Stimulated activated naive CD8-positive, alpha-beta T cell treated with anti-CD3 and anti-CD28 coated beads, Interleukin-15, amount 100 ng/mL, for 72 hours (primary cell): ENCODE data around the gene IFI27.
A peak's percentile ranks its signal among the peaks of the same experiment; 100 is the strongest.

Experiments
- ATAC-seq: fragments of 150-1000 bp; cut with Tn5 transposase; 2 replicates; pipeline ENCODE4 v1.10.0; 2021; ENCODE audit warnings: mild to moderate bottlenecking, moderate library complexity
- DNase-seq, 2 donors: peaks; one replicate each; pipeline ENCODE4 v3.0.0; 2021 to 2022
- H3K27ac Mint-ChIP-seq, 2 donors: one replicate each; pipeline ENCODE4 v1.8.0; 2022; ENCODE audit warnings: mild to moderate bottlenecking in 2 of 2, mixed read lengths in 2 of 2, moderate library complexity in 2 of 2
- H3K27me3 Mint-ChIP-seq: one replicate; pipeline ENCODE4 v1.8.0; 2022; ENCODE audit warnings: mixed read lengths
- H3K4me1 Mint-ChIP-seq: one replicate; pipeline ENCODE4 v1.8.0; 2022; ENCODE audit warnings: mild to moderate bottlenecking, mixed read lengths
- H3K4me3 Mint-ChIP-seq, 2 donors: one replicate each; pipeline ENCODE4 v1.8.0; 2022; ENCODE audit warnings: mild to moderate bottlenecking in 2 of 2, mixed read lengths in 2 of 2, moderate library complexity in 1 of 2
- H3K9me3 Mint-ChIP-seq, 2 donors: one replicate each; pipeline ENCODE4 v1.8.0; 2022; ENCODE audit warnings: mixed read lengths in 2 of 2

IFI27 gene

DNA sequence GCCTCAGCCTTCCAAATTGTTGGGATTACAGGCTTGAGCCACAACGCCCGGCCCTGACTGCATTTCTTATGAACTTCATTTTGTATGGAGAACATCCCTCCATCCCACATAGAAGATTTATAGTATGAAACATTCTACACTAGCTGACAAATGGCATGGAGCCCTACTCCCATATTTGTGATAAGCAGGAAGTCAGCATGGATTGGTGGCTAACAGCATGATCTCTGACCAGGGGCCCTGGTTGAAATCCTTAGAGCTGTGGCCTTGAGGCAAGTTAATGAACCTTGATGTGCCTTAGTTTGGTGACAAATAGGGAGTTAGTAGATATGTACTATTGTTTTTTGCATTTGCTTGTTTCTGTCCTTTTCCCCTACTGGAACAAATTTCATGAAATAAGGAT, 17.1 kb upstream of the IFI27 start:
- no peak for DNase-seq
- no peak overlapping the region for H3K4me3 Mint-ChIP-seq
- no peaks in the 10 kb centered on the region for H3K27me3 Mint-ChIP-seq
- H3K9me3 Mint-ChIP-seq = no peaks in the 10 kb centered on the region
- H3K4me1 Mint-ChIP-seq = no peaks in the 10 kb centered on the region
- no peak overlapping the region for H3K27ac Mint-ChIP-seq
- ATAC-seq = no peak

- H3K4me3 Mint-ChIP-seq = no peak overlapping the region
- H3K9me3 Mint-ChIP-seq = no peaks in the 10 kb centered on the region
- H3K27me3 Mint-ChIP-seq = no peaks in the 10 kb centered on the region
- DNase-seq (no peak), ATAC-seq (no peak)
- H3K4me1 Mint-ChIP-seq = no peaks in the 10 kb centered on the region
- no peak overlapping the region for H3K27ac Mint-ChIP-seq
Measured at GRCh38 chr14:94097091-94097490, 13.4 kb upstream of the IFI27 start.

DNA sequence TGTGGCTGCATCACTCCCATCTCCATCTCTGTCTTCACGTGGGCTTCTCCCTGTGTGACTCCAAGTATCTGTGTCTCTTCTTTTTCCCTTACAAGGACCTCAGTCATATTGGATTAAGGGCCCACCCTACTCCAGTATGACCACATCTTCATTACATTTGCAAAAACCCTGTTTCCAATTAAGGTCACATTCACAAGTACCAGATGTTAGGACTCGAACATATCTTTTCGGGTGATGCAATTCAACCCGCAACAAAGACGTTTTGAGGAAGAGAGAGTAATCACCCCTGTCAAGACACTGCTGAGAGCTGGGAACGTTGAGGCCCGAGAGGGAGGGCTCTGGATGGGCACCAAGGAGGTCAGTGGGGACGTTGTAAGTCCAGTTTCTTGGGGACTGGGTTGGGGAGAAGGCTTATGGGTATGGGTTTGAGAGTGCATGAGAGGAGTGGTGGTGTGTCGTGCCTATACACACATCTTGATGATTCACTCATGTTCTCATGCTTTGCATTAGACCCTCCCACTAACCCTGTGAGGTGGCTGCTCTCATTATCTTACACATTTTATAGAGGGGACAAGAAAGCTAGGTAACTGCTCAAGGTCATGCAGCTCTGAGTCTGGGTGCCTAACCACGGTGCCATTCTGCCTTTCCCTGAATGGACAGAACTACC, 12.1 kb upstream of the IFI27 start:
- H3K4me1 Mint-ChIP-seq = no peaks in the 10 kb centered on the region
- no peak overlapping the region for H3K4me3 Mint-ChIP-seq
- H3K27me3 Mint-ChIP-seq = no peaks in the 10 kb centered on the region
- peak overlapping the region; percentile 6 to 51 for H3K27ac Mint-ChIP-seq
- H3K9me3 Mint-ChIP-seq = no peaks in the 10 kb centered on the region
- peak in 1 of 2 donors; percentile 4 for DNase-seq
- ATAC-seq = no peak

DNA sequence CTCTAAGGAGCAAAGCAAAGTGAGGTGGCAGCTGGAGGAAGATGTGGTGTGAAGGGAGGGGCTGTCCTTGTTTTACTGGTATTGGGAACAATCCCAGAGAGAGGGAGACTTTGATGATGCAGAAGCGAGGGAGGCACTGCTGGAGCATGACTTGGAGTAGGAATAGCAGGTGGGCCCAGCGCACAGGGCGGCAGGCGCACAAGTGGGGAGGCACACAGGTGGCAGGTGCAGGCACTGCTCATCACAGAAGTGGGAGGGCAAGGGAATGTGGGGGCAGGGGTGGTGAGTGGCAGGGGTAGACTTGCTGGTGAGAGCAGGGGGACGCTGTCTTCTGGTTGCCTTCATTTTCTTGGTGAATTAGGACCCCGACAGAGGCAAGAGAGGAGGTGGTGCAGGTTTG, 11.5 kb upstream of the IFI27 start:
- peak overlapping the region in 1 of 2 donors; percentile 51 for H3K27ac Mint-ChIP-seq
- H3K9me3 Mint-ChIP-seq = no peaks in the 10 kb centered on the region
- H3K4me3 Mint-ChIP-seq = no peak overlapping the region
- H3K4me1 Mint-ChIP-seq = no peaks in the 10 kb centered on the region
- DNase-seq (peak in 1 of 2 donors; percentile 0), ATAC-seq (no peak)
- H3K27me3 Mint-ChIP-seq = no peaks in the 10 kb centered on the region

- H3K4me3 Mint-ChIP-seq = no peak overlapping the region
- no peaks in the 10 kb centered on the region for H3K4me1 Mint-ChIP-seq
- no peak for ATAC-seq
- H3K27me3 Mint-ChIP-seq = no peaks in the 10 kb centered on the region
- no peak for DNase-seq
- H3K27ac Mint-ChIP-seq = no peak overlapping the region
- H3K9me3 Mint-ChIP-seq = no peaks in the 10 kb centered on the region
Measured at GRCh38 chr14:94100847-94101246, 9.7 kb upstream of the IFI27 start.

- peak overlapping the region in 1 of 2 donors; percentile 74 for H3K27ac Mint-ChIP-seq
- ATAC-seq (no peak), DNase-seq (no peak)
- H3K9me3 Mint-ChIP-seq = no peaks in the 10 kb centered on the region
- H3K4me1 Mint-ChIP-seq = no peaks in the 10 kb centered on the region
- no peak overlapping the region for H3K4me3 Mint-ChIP-seq
- no peaks in the 10 kb centered on the region for H3K27me3 Mint-ChIP-seq
Measured at GRCh38 chr14:94101748-94102147, 8.8 kb upstream of the IFI27 start.

DNA sequence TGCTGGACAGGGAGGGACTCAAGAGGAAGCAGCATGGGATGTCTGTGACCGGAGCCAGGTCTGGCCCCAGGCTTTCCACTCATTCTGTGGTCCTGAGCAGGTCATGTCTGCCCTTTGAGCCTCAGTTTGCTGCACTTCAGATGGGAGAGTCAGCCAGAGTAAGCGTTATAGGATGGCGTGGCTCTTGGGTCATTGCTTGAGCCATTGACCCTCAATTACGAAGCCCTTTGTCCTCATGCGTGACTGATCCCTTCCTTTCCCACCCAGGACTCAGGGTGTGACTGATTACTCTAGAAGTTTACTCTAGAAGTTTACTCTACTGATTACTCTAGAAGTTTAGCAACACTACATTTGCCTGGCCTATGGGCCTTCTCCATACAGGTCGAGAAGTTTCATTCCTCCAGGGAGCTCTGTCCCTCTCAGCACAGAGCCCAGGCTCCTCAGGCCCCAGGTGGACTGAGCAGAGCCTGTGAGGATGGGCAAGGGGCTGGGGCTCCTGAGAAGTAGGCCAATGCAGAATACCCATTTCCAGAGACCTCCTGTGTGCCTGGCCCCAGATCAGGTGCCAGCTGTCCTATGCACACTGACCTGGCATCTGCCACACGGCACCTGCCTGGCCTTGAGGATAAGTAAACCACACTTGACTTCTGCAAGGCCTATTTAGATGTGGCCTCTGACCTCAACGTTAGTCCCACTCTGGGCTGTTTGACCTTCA, 7.6 kb upstream of the IFI27 start:
- ATAC-seq (no peak), DNase-seq (no peak)
- H3K27me3 Mint-ChIP-seq = no peaks in the 10 kb centered on the region
- H3K4me1 Mint-ChIP-seq = no peaks in the 10 kb centered on the region
- no peak overlapping the region for H3K4me3 Mint-ChIP-seq
- H3K9me3 Mint-ChIP-seq = no peaks in the 10 kb centered on the region
- no peak overlapping the region for H3K27ac Mint-ChIP-seq

- DNase-seq = no peak
- H3K4me3 Mint-ChIP-seq = no peak overlapping the region
- no peak for ATAC-seq
- no peaks in the 10 kb centered on the region for H3K27me3 Mint-ChIP-seq
- H3K9me3 Mint-ChIP-seq = no peaks in the 10 kb centered on the region
- H3K4me1 Mint-ChIP-seq = no peaks in the 10 kb centered on the region
- H3K27ac Mint-ChIP-seq = peak overlapping the region in 1 of 2 donors; percentile 31
Measured at GRCh38 chr14:94103554-94104150, 6.9 kb upstream of the IFI27 start.

- H3K27ac Mint-ChIP-seq = no peak overlapping the region
- no peaks in the 10 kb centered on the region for H3K4me1 Mint-ChIP-seq
- ATAC-seq = no peak
- H3K9me3 Mint-ChIP-seq = no peaks in the 10 kb centered on the region
- DNase-seq = no peak
- no peaks in the 10 kb centered on the region for H3K27me3 Mint-ChIP-seq
- no peak overlapping the region for H3K4me3 Mint-ChIP-seq
Measured at GRCh38 chr14:94104731-94105130, 5.8 kb upstream of the IFI27 start.

DNA sequence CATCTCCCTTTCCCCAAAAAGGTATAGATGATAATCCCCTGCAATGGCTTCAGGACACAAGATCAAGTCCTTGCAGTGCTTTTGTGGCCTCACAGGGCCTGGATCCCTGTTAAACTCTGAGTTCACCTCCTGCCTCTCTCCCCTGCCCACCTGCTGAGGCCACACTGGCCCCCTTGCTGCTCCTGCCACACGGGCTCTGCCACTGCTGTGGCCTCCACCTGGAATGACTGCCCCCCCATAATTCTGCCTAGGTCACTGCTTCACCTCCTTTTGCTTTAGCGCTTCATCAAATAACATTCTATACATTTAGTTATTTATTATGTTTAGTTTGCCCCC, 653 bp upstream of the IFI27 start:
- peak in 1 of 2 donors; percentile 2 for DNase-seq
- no peak for ATAC-seq
- Mint-ChIP-seq H3K27ac (peak overlapping the region in 1 of 2 donors; percentile 95), H3K4me3 (no peak overlapping the region), H3K27me3 (peaks cover 9% of the 10 kb centered on the region), H3K4me1 (no peaks in the 10 kb centered on the region), H3K9me3 (no peaks in the 10 kb centered on the region)

DNA sequence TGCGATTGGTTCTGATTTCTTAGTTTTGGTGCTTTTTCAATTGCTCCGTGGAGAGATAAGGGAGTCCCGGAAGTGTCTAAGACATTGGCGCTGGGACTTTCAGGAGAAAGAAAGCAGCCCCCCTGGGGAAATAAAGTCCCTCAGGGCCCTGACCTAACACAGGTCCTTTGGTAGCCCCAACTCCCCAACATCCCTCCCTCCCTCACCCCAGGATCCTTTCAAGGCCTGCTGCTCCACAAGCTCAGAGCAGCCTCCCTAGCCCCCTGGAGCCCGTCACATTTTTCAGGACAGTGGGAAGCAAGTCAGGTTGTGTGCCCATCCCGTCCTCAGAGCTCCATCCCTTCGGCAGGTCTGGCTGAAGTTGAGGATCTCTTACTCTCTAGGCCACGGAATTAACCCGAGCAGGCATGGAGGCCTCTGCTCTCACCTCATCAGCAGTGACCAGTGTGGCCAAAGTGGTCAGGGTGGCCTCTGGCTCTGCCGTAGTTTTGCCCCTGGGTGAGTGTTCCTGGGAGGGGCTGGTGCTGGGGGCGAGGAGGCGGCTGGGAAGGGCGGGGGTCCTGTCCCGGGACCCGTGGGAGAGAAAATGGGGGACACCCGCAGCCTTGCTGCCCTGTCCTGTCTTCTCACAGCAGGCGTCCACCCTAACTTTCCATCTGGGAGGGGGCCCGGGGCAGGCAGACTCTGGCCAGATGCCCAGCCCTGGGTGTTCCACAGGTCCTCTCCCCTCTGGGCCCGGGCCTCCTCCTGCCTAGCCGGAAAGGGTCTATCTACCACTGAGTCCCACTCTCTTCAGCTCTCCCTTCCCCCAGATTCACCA, 950 bp downstream of the IFI27 start:
- H3K27me3 Mint-ChIP-seq = peaks cover 25% of the 10 kb centered on the region
- H3K9me3 Mint-ChIP-seq = no peaks in the 10 kb centered on the region
- DNase-seq = no peak
- H3K27ac Mint-ChIP-seq = no peak overlapping the region
- no peak for ATAC-seq
- H3K4me1 Mint-ChIP-seq = no peaks in the 10 kb centered on the region
- H3K4me3 Mint-ChIP-seq = no peak overlapping the region

DNA sequence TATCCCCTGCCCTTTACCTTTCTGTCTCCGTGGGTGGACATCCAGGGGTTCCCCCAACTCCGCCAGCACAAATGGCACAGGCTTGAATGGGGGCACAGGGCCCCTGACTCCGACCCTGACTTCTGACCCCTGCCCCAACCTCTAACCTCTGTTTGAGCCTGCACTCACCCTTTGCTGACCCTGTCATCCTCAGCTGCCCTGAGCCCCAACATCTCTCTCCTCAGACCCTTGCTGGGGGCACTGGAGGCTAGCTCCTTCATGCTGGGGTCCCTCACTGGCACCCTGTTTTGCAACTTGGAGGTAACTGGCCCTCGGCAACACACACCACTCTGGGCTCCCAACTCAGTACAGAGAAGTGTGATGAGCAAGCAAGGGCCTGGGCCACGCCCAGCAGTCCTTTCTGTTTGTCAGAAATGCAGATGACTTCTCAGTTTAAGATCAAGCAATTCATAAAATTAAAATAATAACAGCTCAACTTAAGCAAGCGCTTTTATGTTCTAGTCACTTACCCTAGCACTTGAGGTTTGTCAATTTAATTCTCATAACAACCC, 2.1 kb downstream of the IFI27 start:
- ATAC-seq = no peak
- H3K9me3 Mint-ChIP-seq = no peaks in the 10 kb centered on the region
- H3K4me3 Mint-ChIP-seq = no peak overlapping the region
- DNase-seq = no peak
- H3K27ac Mint-ChIP-seq = no peak overlapping the region
- H3K27me3 Mint-ChIP-seq = peaks cover 36% of the 10 kb centered on the region
- no peaks in the 10 kb centered on the region for H3K4me1 Mint-ChIP-seq

DNA sequence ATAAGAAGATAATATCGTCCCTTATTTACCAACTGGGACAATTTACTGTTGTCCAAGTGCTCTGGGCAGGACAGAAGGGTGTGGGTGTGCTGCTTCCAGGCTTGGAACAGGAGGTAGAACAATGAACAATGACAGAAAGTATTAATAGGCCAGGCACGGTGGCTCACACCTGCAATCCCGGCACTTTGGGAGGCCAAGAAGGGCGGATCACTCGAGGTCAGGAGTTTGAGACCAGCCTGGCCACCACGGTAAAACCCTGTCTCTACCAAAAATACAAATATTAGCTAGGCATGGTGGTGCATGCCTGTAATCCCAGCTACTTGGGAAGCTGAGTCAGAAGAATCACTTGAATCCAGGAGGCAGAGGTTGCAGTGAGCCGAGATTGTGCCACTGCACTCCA, 2.5 kb downstream of the IFI27 start:
- no peak for DNase-seq
- no peak for ATAC-seq
- Mint-ChIP-seq H3K9me3 (no peaks in the 10 kb centered on the region), H3K27me3 (peaks cover 41% of the 10 kb centered on the region), H3K27ac (no peak overlapping the region), H3K4me1 (peaks cover 4% of the 10 kb centered on the region), H3K4me3 (no peak overlapping the region)

DNA sequence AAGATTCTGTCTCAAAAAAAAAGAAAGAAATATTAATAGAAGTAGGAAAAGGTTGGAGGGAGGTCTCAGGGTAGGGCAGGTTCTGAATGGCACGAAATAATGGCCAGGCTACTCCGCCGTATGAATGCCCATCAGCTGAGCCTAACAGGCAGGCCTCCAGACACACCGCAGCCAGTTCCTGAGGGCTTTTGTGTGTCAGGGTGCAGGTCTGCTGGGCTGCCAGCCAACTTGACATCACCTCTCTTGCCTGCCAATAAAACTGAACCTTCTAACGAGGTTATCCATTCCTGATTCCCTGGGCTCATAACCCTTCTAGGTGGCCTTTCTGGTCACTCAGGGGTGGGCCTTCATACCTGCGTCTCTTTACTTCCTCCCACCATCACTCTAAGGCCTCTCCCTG, 3.0 kb downstream of the IFI27 start:
- Mint-ChIP-seq H3K4me1 (peaks cover 7% of the 10 kb centered on the region), H3K27ac (no peak overlapping the region), H3K4me3 (no peak overlapping the region), H3K9me3 (no peaks in the 10 kb centered on the region), H3K27me3 (peaks cover 44% of the 10 kb centered on the region)
- ATAC-seq (no peak), DNase-seq (no peak)

DNA sequence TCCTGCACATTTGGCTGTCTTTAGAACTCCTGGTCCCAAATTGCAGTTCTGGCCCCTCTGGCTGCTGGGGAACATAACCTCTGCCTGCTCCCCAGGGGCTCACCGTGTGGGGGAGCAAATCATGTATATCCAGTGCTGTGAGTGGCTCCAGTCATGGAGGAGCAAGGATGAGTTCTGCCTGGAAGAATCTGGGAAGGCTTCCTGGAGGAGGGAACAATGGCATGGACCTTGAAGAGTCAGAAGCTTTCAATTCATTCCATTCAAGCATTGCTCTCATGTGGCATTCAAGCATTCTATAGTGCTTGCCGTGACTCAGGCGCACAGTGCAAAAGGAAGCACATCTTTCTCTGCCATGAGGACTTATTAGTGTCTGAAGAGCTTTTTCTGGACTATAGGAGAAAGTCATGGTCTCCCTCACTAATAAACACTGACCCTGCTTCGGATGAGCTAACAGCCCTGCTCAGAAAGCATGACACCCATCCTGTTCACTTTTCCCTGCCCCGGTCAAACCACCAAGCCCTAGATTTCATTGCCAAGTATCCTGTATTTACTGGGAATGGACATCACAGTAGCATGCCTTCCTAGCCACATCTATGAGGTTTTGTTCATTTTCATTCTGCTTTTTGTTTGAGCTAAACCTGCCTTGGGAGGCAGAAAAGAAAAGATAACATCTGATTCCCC, 3.5 kb downstream of the IFI27 start:
- Mint-ChIP-seq H3K4me1 (peaks cover 7% of the 10 kb centered on the region), H3K4me3 (no peak overlapping the region), H3K27me3 (peaks cover 44% of the 10 kb centered on the region), H3K27ac (no peak overlapping the region), H3K9me3 (no peaks in the 10 kb centered on the region)
- ATAC-seq (no peak), DNase-seq (no peak)
